Measurements from ENCODE around the gene TLE7.

TLE7 gene

GRCh38 chr16:71406316-71406715, 35.5 kb downstream of the TLE7 start:
- TF ChIP-seq REST (IDR thresholded peaks at IDR 0.05; ENCODE audit: insufficient read depth in 1 of 2, low read depth in 2 of 2, low read length in 2 of 2) (no peak), FOXP2 (optimal IDR thresholded peaks at IDR 0.05; ENCODE audit: borderline replicate concordance, extremely low read depth, extremely low read length, insufficient read depth) (no peak)

- no peak for TF ChIP-seq REST (IDR thresholded peaks at IDR 0.05; ENCODE audit: insufficient read depth in 1 of 2, low read depth in 2 of 2, low read length in 2 of 2)
- no peak for TF ChIP-seq SIN3A (IDR thresholded peaks at IDR 0.05; ENCODE audit: borderline replicate concordance, insufficient read depth, low read length)
- no peak for TF ChIP-seq FOXP2 (optimal IDR thresholded peaks at IDR 0.05; ENCODE audit: borderline replicate concordance, extremely low read depth, extremely low read length, insufficient read depth)
- TF ChIP-seq POLR2AphosphoS5 (IDR thresholded peaks at IDR 0.05; ENCODE audit: low read depth, low read length), result no peak
- no peak for TF ChIP-seq TAF1 (IDR thresholded peaks at IDR 0.05; ENCODE audit: borderline replicate concordance, insufficient read depth, low read length)
These were observed 37.5 kb downstream of the TLE7 start for GRCh38 chr16:71404364-71404763.

GRCh38 chr16:71402674-71403073, 39.2 kb downstream of the TLE7 start:
- no peak for TF ChIP-seq POLR2AphosphoS5 (IDR thresholded peaks at IDR 0.05; ENCODE audit: low read depth, low read length)

GRCh38 chr16:71402007-71402406, 39.8 kb downstream of the TLE7 start:
- no peak for TF ChIP-seq SIN3A (IDR thresholded peaks at IDR 0.05; ENCODE audit: borderline replicate concordance, insufficient read depth, low read length)
- TF ChIP-seq POLR2AphosphoS5 (IDR thresholded peaks at IDR 0.05; ENCODE audit: low read depth, low read length), result no peak
- TF ChIP-seq TAF1 (IDR thresholded peaks at IDR 0.05; ENCODE audit: borderline replicate concordance, insufficient read depth, low read length), result no peak
- TF ChIP-seq REST (IDR thresholded peaks at IDR 0.05; ENCODE audit: insufficient read depth in 1 of 2, low read depth in 2 of 2, low read length in 2 of 2), result no peak

GRCh38 chr16:71399801-71400563, 41.9 kb downstream of the TLE7 start:
- TF ChIP-seq FOXP2 (optimal IDR thresholded peaks at IDR 0.05; ENCODE audit: borderline replicate concordance, extremely low read depth, extremely low read length, insufficient read depth), result no peak
- TF ChIP-seq REST (IDR thresholded peaks at IDR 0.05; ENCODE audit: insufficient read depth in 1 of 2, low read depth in 2 of 2, low read length in 2 of 2), result no peak
- TF ChIP-seq POLR2AphosphoS5 (IDR thresholded peaks at IDR 0.05; ENCODE audit: low read depth, low read length), result no peak
- TF ChIP-seq TAF1 (IDR thresholded peaks at IDR 0.05; ENCODE audit: borderline replicate concordance, insufficient read depth, low read length), result no peak
- no peak for TF ChIP-seq SIN3A (IDR thresholded peaks at IDR 0.05; ENCODE audit: borderline replicate concordance, insufficient read depth, low read length)

Measured in PFSK-1 (cell line).